NCI-H2171 (cell line): ENCODE measurements around the gene ATP13A2.

Experiments
- DNase-seq: peaks from one replicate; lab custom pipeline; 2025; lab: John Stamatoyannopoulos, UW

ATP13A2 gene, protein sequence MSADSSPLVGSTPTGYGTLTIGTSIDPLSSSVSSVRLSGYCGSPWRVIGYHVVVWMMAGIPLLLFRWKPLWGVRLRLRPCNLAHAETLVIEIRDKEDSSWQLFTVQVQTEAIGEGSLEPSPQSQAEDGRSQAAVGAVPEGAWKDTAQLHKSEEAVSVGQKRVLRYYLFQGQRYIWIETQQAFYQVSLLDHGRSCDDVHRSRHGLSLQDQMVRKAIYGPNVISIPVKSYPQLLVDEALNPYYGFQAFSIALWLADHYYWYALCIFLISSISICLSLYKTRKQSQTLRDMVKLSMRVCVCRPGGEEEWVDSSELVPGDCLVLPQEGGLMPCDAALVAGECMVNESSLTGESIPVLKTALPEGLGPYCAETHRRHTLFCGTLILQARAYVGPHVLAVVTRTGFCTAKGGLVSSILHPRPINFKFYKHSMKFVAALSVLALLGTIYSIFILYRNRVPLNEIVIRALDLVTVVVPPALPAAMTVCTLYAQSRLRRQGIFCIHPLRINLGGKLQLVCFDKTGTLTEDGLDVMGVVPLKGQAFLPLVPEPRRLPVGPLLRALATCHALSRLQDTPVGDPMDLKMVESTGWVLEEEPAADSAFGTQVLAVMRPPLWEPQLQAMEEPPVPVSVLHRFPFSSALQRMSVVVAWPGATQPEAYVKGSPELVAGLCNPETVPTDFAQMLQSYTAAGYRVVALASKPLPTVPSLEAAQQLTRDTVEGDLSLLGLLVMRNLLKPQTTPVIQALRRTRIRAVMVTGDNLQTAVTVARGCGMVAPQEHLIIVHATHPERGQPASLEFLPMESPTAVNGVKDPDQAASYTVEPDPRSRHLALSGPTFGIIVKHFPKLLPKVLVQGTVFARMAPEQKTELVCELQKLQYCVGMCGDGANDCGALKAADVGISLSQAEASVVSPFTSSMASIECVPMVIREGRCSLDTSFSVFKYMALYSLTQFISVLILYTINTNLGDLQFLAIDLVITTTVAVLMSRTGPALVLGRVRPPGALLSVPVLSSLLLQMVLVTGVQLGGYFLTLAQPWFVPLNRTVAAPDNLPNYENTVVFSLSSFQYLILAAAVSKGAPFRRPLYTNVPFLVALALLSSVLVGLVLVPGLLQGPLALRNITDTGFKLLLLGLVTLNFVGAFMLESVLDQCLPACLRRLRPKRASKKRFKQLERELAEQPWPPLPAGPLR

GRCh38 chr1:17011439-17012307, at the start of gene ATP13A2:
Gene ATP13A2 (minus strand): TSS chr1:17011928. CDS start chr1:17011738, 190 bp downstream.
- peak; percentile 89 for DNase-seq

- DNase-seq: no peak
Observed at GRCh38 chr1:17061486-17061885, 49.8 kb upstream of the ATP13A2 start.

DNA sequence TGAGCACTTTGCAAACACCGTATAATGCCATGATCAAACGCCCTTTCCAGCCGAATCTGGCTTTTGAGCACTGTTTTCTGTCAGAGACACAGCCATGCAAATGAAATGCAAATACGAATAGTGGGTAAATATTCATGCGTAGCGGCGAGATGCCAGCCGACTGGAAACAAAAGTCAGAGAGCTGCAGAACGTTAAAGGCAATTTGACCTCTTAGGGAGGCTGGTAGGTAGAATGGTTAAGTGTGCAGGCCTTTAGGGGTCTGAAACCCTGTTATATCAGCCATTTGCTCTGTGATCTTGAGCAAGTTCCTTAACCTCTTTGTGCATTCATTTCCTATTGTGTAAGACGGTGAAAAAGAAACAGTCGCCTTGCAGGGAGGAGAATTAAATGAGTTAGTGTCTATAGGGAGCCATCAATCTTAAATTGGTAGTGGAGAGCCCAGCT, 48.6 kb upstream of the ATP13A2 start:
- no peak for DNase-seq

DNA sequence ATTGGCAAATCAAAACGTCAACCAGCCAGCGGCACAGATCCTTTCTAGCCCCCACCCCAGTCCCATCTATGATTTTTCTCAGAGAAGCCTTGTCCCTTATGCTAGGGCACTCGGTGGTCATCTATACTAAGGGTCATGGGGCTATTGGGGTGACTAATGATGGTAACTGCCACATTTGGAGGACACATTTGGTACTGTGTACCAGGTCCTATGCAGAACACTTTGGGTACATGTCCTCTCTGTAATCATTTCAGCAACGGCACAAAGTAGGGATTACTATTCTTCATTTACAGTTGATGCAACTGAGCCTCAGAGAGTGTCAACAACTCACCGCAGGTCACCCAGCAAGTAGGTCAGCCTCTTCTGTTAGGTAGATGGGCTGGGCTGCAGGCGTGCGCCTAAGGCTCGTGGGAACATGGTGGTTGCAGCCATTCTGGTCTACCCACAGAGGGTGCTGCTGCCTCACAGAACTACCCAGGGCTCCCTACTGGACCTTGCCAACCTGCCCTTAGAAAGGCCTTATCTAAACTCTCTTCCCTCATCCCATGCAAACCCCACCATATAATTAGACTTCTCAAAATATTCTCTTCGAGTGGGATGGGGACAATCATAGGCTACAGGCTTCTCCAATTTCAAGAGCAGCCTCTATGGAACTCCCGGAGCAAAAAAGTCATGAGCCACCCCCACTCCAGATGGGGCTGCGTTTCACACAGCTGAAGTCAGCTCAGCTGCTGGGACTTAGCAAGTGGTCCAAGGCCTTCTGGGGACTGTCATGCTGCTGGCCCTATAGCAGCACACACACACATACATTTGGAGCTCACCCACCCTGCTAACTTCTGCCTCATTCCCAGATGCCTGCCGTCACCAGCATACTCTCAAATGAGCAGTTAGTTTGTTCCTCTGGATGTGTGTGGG, 47.9 kb upstream of the ATP13A2 start:
- peak; percentile 22 for DNase-seq

DNA sequence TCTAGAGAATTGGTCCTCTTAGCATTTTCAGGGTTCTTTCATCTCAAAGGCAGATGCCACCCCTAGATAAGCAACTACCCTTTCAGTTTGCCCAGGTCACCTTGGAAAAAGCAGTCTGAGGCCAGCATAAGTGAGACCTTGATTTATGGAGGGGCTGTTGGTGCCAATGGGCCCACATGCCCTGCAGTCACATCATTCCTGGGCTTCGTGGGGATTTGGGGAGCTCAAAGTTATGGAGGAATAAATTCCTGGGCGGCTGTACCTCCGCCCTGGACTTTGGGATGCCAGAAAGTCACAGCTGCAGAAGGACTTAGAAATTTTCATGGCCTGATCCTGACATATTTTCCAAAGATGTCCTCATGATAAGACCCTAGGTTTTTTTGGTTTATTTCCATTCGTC, 44.8 kb upstream of the ATP13A2 start:
- no peak for DNase-seq

GRCh38 chr1:17055801-17056200, 44.1 kb upstream of the ATP13A2 start:
- DNase-seq: no peak

DNA sequence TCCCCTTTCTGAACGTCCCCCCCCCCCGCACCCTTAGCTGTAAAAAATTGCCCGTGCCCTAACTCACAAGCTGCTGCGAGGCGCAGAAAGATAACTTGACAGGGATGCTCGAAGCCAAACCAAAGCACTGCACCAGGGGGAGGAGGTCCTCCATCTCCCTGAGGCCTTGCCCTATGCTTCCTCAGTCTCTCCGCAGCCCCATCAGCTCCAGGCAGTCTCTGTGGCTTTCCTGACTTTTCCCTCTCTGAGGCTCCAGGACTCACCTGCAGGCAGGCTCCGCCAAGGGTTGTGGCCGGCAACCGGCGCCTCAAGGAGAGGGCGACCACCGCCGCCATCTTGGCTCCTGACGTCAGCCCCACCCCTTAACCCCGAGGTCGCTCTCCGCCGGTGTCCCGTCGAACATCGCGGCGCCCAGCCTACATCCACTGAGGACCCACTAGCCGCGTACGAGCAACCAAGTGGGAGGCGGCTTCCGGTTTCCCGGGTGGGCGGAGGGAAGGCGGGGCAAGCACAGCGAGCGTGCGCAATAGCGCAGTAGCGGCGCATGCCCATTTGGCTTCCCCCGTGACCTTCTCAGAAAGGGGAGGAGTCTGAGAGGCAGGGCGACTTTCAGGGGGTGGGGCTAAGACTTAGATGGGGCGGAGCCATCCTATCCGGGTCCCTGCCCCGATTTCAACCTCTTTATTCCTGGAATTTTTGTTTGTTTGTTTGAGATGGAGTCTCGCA, 42.1 kb upstream of the ATP13A2 start, which contains the start of gene SDHB:
SDHB (minus strand) TSS at position 348 of the 726 bp plus-strand sequence; CDS start at position 335, 13 bp downstream.
- peak; percentile 95 for DNase-seq

- no peak for DNase-seq
Observed at GRCh38 chr1:17053086-17053684, 41.5 kb upstream of the ATP13A2 start.

- DNase-seq: no peak
Observed at GRCh38 chr1:17052641-17053040, 40.9 kb upstream of the ATP13A2 start.

- no peak for DNase-seq
Observed at GRCh38 chr1:17052038-17052437, 40.3 kb upstream of the ATP13A2 start.

- no peak for DNase-seq
Observed at GRCh38 chr1:17047924-17048323, 36.2 kb upstream of the ATP13A2 start.

GRCh38 chr1:17046334-17046657, 34.6 kb upstream of the ATP13A2 start:
- DNase-seq: no peak

- peak; percentile 50 for DNase-seq
Observed at GRCh38 chr1:17045634-17046333, 34.1 kb upstream of the ATP13A2 start.

DNA sequence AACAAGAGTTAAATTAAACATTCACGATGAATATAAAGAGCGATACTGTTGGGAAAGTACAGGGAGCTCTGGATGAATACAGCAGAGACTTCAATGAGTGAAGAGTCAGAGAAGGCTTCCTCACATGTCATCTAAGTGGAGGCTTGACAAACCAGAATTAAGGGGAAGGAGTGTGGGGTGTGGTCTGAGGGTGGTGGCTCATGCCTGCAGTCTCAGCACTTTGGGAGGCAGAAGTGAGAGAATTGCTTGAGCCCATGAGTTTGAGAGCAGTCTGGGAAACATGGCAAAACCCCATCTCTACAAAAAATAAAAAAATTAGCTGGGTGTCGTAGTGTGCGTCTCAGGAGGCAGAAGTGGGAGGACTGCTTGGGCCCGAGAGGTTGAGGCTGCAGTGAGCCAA, 33.4 kb upstream of the ATP13A2 start:
- DNase-seq: no peak

- DNase-seq: no peak
Observed at GRCh38 chr1:17043676-17044075, 31.9 kb upstream of the ATP13A2 start.

DNA sequence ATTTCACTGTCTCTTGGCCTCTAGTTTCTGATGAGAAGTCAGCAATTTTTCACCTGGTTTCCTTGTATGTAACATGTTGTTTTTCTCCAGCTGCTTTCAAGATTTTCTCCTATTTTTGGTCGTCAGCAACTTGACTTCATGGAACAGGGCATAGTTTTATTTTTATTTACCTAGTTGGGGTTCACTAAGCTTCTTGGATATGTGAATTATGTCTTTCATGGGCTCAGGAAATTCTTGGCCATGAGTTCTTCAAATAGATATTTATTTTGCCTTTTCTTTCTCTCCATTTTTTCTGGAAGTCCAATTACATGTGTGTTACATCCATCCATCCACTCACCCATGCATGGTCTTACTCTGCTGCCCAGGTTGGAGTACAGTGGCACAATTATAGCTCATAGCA, 28.4 kb upstream of the ATP13A2 start:
- DNase-seq: no peak

GRCh38 chr1:17039522-17039921, 27.8 kb upstream of the ATP13A2 start:
- no peak for DNase-seq

DNA sequence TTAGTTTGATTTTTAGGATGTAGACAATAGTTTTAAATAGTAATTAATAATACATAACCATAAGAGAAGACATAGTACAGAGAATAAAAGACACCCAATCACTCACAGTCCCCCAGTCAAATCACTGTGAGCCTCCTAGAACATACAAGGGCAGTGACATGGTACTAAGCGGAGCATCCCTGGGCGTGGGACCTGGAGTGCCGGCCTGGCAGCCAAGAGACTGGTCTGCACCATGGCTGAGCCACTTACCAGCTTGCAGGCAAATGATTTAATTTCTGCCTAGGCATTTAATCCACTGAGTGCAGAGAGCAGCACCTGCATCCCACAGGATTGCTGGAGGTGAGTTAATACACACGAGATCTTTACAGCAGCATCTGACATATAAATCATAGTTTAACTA, 21.8 kb upstream of the ATP13A2 start:
- no peak for DNase-seq

DNA sequence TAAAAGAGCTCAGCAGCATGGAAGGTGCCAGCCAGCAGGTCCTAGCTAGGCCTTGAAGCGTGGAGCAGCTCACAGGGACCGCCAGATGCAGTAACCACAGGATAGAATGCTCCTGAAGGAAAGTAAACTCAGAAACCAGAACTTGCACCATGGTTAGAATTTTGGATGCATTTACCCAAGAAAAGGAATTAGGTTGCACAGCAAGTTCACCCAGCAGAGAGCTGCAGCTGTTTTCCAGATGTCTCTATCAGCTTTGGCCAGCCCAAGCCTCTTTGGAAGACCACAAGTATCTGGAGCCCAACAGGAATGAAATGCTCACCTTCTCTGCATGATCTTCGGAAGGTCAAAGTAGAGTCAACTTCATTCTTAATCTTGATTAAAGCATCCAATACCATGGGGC, 21.0 kb upstream of the ATP13A2 start:
- DNase-seq: no peak
